Measurements from ENCODE around the gene EYA2. TPM values are rescaled to one million over a fixed set of nuclear protein-coding genes. Genes with fewer than 3 reads are reported as not detected.

Gene EYA2
- total RNA-seq, 3 donors from 2014 or later (not counting 1 experiment from before 2014, with no cell fraction given): 0.30 TPM; not detected in 2

DNA sequence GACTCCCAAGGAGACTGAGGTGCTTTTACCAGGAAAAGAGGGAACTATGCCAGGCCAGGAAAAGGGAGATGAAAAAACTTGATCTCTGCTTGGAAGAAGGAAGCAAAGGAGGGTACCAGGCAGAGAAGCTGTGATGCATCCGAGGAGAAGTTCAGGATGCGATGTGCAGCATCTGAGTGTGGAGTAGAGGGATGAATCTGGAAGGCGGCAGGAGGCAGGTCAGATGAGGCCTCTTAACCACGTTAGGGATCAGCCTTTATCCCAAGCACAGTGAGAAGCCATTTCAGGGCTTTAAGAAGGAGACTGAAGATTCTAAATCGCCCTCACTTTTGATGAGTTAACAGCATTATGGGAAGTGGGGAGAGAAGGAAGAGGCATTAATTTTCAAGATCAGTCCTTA is 44.9 kb upstream of the EYA2 start:
- Mint-ChIP-seq H3K4me3 (no peak overlapping the region), H3K27ac (no peak overlapping the region), H3K36me3 (no peaks in the 10 kb centered on the region), H3K27me3 (ENCODE audit: low read depth in 2 of 2) (peaks cover 11 to 19% of the 10 kb centered on the region in 2 donors), H3K4me1 (no peaks in the 10 kb centered on the region), H3K9me3 (no peaks in the 10 kb centered on the region)
- no peak overlapping the region for H3K4me3 ChIP-seq (ENCODE audit: low read length)
- H3K27me3 ChIP-seq (ENCODE audit: control insufficient read depth, insufficient read depth, low read length): no peaks in the 10 kb centered on the region
- H3K4me1 ChIP-seq (ENCODE audit: control insufficient read depth, insufficient read depth, low read length): no peaks in the 10 kb centered on the region
- TF ChIP-seq, protein P1, sequence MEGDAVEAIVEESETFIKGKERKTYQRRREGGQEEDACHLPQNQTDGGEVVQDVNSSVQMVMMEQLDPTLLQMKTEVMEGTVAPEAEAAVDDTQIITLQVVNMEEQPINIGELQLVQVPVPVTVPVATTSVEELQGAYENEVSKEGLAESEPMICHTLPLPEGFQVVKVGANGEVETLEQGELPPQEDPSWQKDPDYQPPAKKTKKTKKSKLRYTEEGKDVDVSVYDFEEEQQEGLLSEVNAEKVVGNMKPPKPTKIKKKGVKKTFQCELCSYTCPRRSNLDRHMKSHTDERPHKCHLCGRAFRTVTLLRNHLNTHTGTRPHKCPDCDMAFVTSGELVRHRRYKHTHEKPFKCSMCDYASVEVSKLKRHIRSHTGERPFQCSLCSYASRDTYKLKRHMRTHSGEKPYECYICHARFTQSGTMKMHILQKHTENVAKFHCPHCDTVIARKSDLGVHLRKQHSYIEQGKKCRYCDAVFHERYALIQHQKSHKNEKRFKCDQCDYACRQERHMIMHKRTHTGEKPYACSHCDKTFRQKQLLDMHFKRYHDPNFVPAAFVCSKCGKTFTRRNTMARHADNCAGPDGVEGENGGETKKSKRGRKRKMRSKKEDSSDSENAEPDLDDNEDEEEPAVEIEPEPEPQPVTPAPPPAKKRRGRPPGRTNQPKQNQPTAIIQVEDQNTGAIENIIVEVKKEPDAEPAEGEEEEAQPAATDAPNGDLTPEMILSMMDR (IDR thresholded peaks at IDR 0.05): no peak
- no peaks in the 10 kb centered on the region for H3K36me3 ChIP-seq (ENCODE audit: control insufficient read depth, insufficient read depth, low read length)
- DNase-seq: no peak
- 82% methylated on average over 5 of the region's 5 CpGs for WGBS (ENCODE audit: insufficient coverage)
- H3K9me3 ChIP-seq (ENCODE audit: control insufficient read depth, insufficient read depth, low read length): no peaks in the 10 kb centered on the region
- intact Hi-C loops (cut with micrococcal nuclease): no loop called here
- H3K27ac ChIP-seq (ENCODE audit: low read length): no peak overlapping the region
- no peak for ATAC-seq

DNA sequence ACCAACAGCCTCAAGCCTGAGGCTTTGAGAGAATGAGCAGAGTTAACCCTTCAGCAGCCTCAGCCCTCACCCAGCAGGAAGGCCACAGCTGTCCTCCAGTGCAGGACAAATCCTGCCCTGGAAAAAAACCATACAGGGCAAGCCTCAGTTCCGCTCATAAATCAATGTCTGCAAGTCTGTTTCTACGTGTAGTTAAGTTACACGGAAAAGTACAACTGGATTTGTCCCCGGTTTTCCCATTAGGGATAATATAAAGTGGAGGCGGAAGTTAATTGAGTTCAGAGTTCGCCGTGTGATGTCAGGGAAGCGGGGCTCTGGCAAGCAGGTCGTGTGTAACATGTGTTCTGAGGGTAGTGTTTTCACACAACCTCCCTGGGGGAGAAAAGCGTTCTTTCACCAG is 44.2 kb upstream of the EYA2 start:
- 65% methylated on average over 10 of the region's 10 CpGs for WGBS (ENCODE audit: insufficient coverage)
- TF ChIP-seq, protein P1 (IDR thresholded peaks at IDR 0.05): no peak
- no peaks in the 10 kb centered on the region for H3K9me3 Mint-ChIP-seq

DNA sequence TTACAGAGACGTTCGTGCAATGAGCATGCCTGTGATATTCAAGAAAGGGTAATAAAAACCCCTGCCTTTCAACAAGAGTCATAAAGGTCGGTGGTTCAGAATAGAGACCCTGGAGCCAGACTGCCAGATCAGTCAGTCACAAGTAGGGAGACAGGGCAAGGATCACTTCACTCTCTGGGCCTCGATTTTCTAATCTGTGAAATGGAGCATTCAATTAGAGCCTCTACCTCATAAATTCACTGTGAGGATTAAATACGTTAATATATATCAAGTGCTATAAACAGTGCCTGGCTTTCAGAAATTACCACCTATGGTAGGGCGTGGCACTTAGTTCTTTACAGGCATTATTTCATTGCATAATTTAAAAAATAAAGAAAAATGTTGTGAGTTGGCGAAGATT is 43.7 kb upstream of the EYA2 start:
- Mint-ChIP-seq H3K27me3 (ENCODE audit: low read depth in 2 of 2) (peaks cover 11 to 19% of the 10 kb centered on the region in 2 donors), H3K4me3 (no peak overlapping the region), H3K36me3 (no peaks in the 10 kb centered on the region), H3K9me3 (no peaks in the 10 kb centered on the region), H3K27ac (no peak overlapping the region), H3K4me1 (no peaks in the 10 kb centered on the region)
- Histone ChIP-seq H3K36me3 (ENCODE audit: control insufficient read depth, insufficient read depth, low read length) (no peaks in the 10 kb centered on the region), H3K27ac (ENCODE audit: low read length) (no peak overlapping the region), H3K4me3 (ENCODE audit: low read length) (no peak overlapping the region), H3K27me3 (ENCODE audit: control insufficient read depth, insufficient read depth, low read length) (no peaks in the 10 kb centered on the region), H3K9me3 (ENCODE audit: control insufficient read depth, insufficient read depth, low read length) (no peaks in the 10 kb centered on the region), H3K4me1 (ENCODE audit: control insufficient read depth, insufficient read depth, low read length) (no peaks in the 10 kb centered on the region)
- no peak for DNase-seq
- TF ChIP-seq, protein P1 (IDR thresholded peaks at IDR 0.05): no peak
- intact Hi-C loops (cut with micrococcal nuclease): no loop called here
- 71% methylated on average over 5 of the region's 7 CpGs for WGBS (ENCODE audit: insufficient coverage)
- ATAC-seq: no peak

More for the DNA sequence above, 44.2 kb upstream of the EYA2 start:
- intact Hi-C loops (cut with micrococcal nuclease): no loop called here
- H3K27ac Mint-ChIP-seq: no peak overlapping the region
- Histone ChIP-seq H3K36me3 (ENCODE audit: control insufficient read depth, insufficient read depth, low read length) (no peaks in the 10 kb centered on the region), H3K4me1 (ENCODE audit: control insufficient read depth, insufficient read depth, low read length) (no peaks in the 10 kb centered on the region), H3K27me3 (ENCODE audit: control insufficient read depth, insufficient read depth, low read length) (no peaks in the 10 kb centered on the region), H3K27ac (ENCODE audit: low read length) (no peak overlapping the region), H3K4me3 (ENCODE audit: low read length) (no peak overlapping the region), H3K9me3 (ENCODE audit: control insufficient read depth, insufficient read depth, low read length) (no peaks in the 10 kb centered on the region)
- no peak overlapping the region for H3K4me3 Mint-ChIP-seq
- peaks cover 11 to 19% of the 10 kb centered on the region in 2 donors for H3K27me3 Mint-ChIP-seq (ENCODE audit: low read depth in 2 of 2)
- ATAC-seq (no peak), DNase-seq (no peak)
- H3K4me1 Mint-ChIP-seq: no peaks in the 10 kb centered on the region
- no peaks in the 10 kb centered on the region for H3K36me3 Mint-ChIP-seq

DNA sequence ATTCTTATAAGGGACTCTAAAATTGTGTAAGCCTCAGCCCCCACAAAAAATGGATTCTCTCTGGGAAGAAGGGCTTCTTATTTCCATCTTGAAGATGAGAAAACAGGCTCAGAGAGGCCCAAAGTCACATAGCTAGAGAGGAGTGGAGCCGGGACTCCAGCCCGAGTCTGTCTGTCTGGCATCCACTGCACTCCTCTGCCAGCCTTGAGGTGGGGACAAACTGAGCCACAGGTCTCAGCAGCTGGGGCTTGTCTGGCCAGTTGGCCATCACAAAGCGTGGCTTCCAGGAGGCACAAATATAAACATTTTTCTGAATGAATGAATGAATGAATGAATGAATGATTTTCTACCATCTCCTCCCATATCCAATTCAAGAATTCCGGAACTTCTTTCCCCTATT is 42.9 kb upstream of the EYA2 start:
- H3K27me3 Mint-ChIP-seq (ENCODE audit: low read depth in 2 of 2): peaks cover 11 to 19% of the 10 kb centered on the region in 2 donors
- 81% methylated on average over 2 of the region's 4 CpGs for WGBS (ENCODE audit: insufficient coverage)
- no peaks in the 10 kb centered on the region for H3K4me1 ChIP-seq (ENCODE audit: control insufficient read depth, insufficient read depth, low read length)
- no peak overlapping the region for H3K4me3 Mint-ChIP-seq
- no peaks in the 10 kb centered on the region for H3K9me3 Mint-ChIP-seq
- no peak overlapping the region for H3K27ac Mint-ChIP-seq
- H3K36me3 ChIP-seq (ENCODE audit: control insufficient read depth, insufficient read depth, low read length): no peaks in the 10 kb centered on the region
- no peak for DNase-seq
- TF ChIP-seq, protein P1 (IDR thresholded peaks at IDR 0.05): no peak
- H3K36me3 Mint-ChIP-seq: no peaks in the 10 kb centered on the region
- intact Hi-C loops (cut with micrococcal nuclease): no loop called here
- H3K27me3 ChIP-seq (ENCODE audit: control insufficient read depth, insufficient read depth, low read length): no peaks in the 10 kb centered on the region
- no peaks in the 10 kb centered on the region for H3K9me3 ChIP-seq (ENCODE audit: control insufficient read depth, insufficient read depth, low read length)
- no peak overlapping the region for H3K27ac ChIP-seq (ENCODE audit: low read length)
- H3K4me1 Mint-ChIP-seq: no peaks in the 10 kb centered on the region
- ATAC-seq: no peak
- H3K4me3 ChIP-seq (ENCODE audit: low read length): no peak overlapping the region

All from natural killer cell (primary cell).